Upper lobe of left lung (tissue), 6 donors: Measurements from ENCODE around the gene TRAPPC8. TPM values are rescaled to one million over a fixed set of nuclear protein-coding genes. Genes with fewer than 3 reads are reported as not detected.

Experiments
- ATAC-seq, 2 donors: fragments of 200-7000 bp; cut with Tn5 transposase; one replicate each; pipeline ENCODE4 v1.9.1; 2022; ENCODE audit warnings: mild to moderate bottlenecking in 2 of 2, moderate library complexity in 2 of 2; ENCODE audit not compliant: low FRiP score in 2 of 2
- DNase-seq, 2 donors: peaks; one replicate each; pipeline ENCODE4 v3.0.0-alpha.2; 2019 to 2020
- H3K27ac ChIP-seq, 4 donors: fragments of 200-600 bp; sonication (generic); one replicate each; pipeline ENCODE4 v1.5.1; 2016 to 2019
- H3K27me3 ChIP-seq, 4 donors: fragments of 200-600 bp; sonication (generic); one replicate each; pipeline ENCODE4 v1.5.1; 2017 to 2019
- H3K36me3 ChIP-seq, 4 donors: fragments of 200-600 bp; sonication (generic); one replicate each; pipeline ENCODE4 v1.5.1; 2016 to 2019
- H3K4me1 ChIP-seq, 4 donors: fragments of 200-600 bp; sonication (generic); one replicate each; pipeline ENCODE4 v1.5.1; 2018 to 2019
- H3K4me3 ChIP-seq, 4 donors: fragments of 200-600 bp; sonication (generic); one replicate each; pipeline ENCODE4 v1.5.1; 2017 to 2019; ENCODE audit warnings: mild to moderate bottlenecking in 2 of 4, moderate library complexity in 1 of 4
- H3K9me3 ChIP-seq, 4 donors: fragments of 200-600 bp; sonication (generic); one replicate each; pipeline ENCODE4 v1.5.1; 2018 to 2019
- EP300 ChIP-seq, 4 donors: sonication (generic); formaldehyde crosslinking; IDR thresholded peaks; one replicate each; pipeline ENCODE4 v1.5.1; 2017; ENCODE audit warnings: antibody characterized with exemption in 4 of 4, control low read depth in 2 of 4
- POLR2A ChIP-seq, 4 donors: fragments of 450-650 bp; IDR thresholded peaks; one replicate each; pipeline ENCODE4 v1.5.1; 2016 to 2017; ENCODE audit warnings: antibody characterized with exemption in 4 of 4, mild to moderate bottlenecking in 2 of 4
- POLR2AphosphoS5 ChIP-seq, 2 donors: sonication (generic); formaldehyde crosslinking; IDR thresholded peaks; one replicate each; pipeline ENCODE4 v1.5.1; 2017; ENCODE audit warnings: antibody characterized with exemption in 2 of 2
- WGBS, 2 donors: methylation state at CpG; one replicate each; pipeline ENCODE4 v1.1.5; 2017 to 2018; 5-methylcytosine and 5-hydroxymethylcytosine counted together
- total RNA-seq, 6 donors: library from RNA; depleted of rRNA in 4 of 6; stranded (reverse); fragments of >200 nt in 4 of 6; gene quantifications; one replicate each; pipeline versions ENCODE4 v1.1.0 to v1.2.1, GENCODE V29; 2016 to 2021
- TF ChIP-seq, protein P1 (sequence below), 6 experiments: fragments of 450-650 bp in 4 of 6; fragments of 200-600 bp in 2 of 6; sonication (generic) in 2 of 6; IDR thresholded peaks; one replicate each; pipeline ENCODE4 v1.5.1; 2016 to 2019; ENCODE audit warnings: antibody characterized with exemption in 6 of 6
- donor health status: DM: no; HTN: no; CAD: no; lungs with moderate emphysema.
- donor health status: DM: no; HTN: yes; CAD: no; lungs with severe emphysema.

TRAPPC8 gene
- total RNA-seq, 6 donors from 2014 or later, result 14.1 to 56.4 (median 40.2) TPM

GRCh38 chr18:31840499-31840898 lies 102.4 kb downstream of the TRAPPC8 start:
- Histone ChIP-seq H3K27me3 (no peaks in the 10 kb centered on the region), H3K36me3 (peaks cover 18 to 80% (median 29%) of the 10 kb centered on the region in 4 donors), H3K4me3 (no peak overlapping the region), H3K27ac (no peak overlapping the region), H3K9me3 (no peaks in the 10 kb centered on the region), H3K4me1 (no peaks in the 10 kb centered on the region)
- ATAC-seq (no peak), DNase-seq (no peak)
- WGBS, 2 donors, result 78% methylated on average over 2 of the region's 2 CpGs
- TF ChIP-seq, protein P1, sequence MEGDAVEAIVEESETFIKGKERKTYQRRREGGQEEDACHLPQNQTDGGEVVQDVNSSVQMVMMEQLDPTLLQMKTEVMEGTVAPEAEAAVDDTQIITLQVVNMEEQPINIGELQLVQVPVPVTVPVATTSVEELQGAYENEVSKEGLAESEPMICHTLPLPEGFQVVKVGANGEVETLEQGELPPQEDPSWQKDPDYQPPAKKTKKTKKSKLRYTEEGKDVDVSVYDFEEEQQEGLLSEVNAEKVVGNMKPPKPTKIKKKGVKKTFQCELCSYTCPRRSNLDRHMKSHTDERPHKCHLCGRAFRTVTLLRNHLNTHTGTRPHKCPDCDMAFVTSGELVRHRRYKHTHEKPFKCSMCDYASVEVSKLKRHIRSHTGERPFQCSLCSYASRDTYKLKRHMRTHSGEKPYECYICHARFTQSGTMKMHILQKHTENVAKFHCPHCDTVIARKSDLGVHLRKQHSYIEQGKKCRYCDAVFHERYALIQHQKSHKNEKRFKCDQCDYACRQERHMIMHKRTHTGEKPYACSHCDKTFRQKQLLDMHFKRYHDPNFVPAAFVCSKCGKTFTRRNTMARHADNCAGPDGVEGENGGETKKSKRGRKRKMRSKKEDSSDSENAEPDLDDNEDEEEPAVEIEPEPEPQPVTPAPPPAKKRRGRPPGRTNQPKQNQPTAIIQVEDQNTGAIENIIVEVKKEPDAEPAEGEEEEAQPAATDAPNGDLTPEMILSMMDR (IDR thresholded peaks at IDR 0.05), result no peak
- no peak for TF ChIP-seq POLR2AphosphoS5 (IDR thresholded peaks at IDR 0.05)
- no peak for TF ChIP-seq POLR2A (IDR thresholded peaks at IDR 0.05)
- TF ChIP-seq EP300 (IDR thresholded peaks at IDR 0.05), result no peak

DNA sequence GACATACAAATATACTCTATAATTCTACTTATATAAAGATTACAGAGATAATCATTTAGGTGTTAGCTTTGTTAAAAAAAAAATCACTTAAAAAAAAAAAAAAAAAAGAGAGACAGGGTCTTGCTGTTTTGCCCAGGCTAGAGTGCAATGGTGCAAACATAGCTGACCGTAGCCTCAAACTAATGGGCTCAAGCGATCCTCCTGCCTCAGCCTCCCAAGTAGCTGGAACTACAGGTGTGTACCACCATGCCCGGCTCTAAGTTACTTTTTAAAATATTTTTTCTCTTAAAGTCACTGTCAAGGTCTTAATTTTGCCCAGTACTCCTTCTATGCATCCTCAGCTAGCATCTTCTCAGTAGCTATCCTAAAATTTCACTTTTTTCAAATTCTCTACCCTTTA lies 105.0 kb downstream of the TRAPPC8 start:
- ATAC-seq (no peak), DNase-seq (no peak)
- no peak overlapping the region for H3K27ac ChIP-seq
- H3K9me3 ChIP-seq, result no peaks in the 10 kb centered on the region
- peaks cover 18 to 72% (median 29%) of the 10 kb centered on the region in 4 donors for H3K36me3 ChIP-seq
- H3K27me3 ChIP-seq, result no peaks in the 10 kb centered on the region
- TF ChIP-seq POLR2AphosphoS5 (IDR thresholded peaks at IDR 0.05), result no peak
- TF ChIP-seq, protein P1 (IDR thresholded peaks at IDR 0.05), result no peak
- no peak for TF ChIP-seq EP300 (IDR thresholded peaks at IDR 0.05)
- H3K4me3 ChIP-seq, result no peak overlapping the region
- 94 to 99% methylated on average over 3 of the region's 3 CpGs for WGBS, 2 donors
- no peaks in the 10 kb centered on the region for H3K4me1 ChIP-seq

DNA sequence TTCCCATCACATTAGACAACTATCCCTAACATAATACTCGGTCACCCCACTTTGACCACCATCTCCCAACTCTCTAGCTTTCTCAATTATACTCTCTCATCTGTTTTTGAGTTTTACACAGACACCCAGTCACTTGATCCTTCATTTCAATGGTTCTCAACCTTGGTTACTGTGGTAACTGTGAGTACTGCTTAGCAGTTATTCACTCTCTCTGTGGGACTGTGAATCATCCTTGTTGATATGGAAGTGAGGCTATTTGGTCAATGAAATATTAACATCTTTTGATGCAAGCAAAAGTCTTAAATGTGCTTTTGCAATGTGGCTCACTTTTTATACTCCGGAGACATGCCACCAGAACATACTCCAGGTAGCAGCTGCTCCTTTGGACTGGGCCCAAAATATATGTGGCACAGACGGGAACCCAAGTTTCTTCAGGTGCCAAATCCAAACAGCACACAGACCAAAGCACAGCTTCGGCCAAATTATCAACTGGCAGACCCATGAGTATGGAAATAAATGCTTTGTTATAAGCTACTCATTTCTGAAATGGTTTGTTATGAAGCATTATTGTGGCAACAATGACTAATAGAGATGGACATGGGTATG lies 107.3 kb downstream of the TRAPPC8 start:
- 88 to 90% methylated on average over 4 of the region's 4 CpGs for WGBS, 2 donors
- TF ChIP-seq, protein P1 (IDR thresholded peaks at IDR 0.05), result no peak
- no peak for DNase-seq
- H3K27me3 ChIP-seq, result no peaks in the 10 kb centered on the region
- no peaks in the 10 kb centered on the region for H3K9me3 ChIP-seq
- no peak overlapping the region for H3K27ac ChIP-seq
- no peak for ATAC-seq
- no peaks in the 10 kb centered on the region for H3K4me1 ChIP-seq
- no peak overlapping the region for H3K4me3 ChIP-seq
- H3K36me3 ChIP-seq, result peaks cover 18 to 73% (median 36%) of the 10 kb centered on the region in 4 donors

DNA sequence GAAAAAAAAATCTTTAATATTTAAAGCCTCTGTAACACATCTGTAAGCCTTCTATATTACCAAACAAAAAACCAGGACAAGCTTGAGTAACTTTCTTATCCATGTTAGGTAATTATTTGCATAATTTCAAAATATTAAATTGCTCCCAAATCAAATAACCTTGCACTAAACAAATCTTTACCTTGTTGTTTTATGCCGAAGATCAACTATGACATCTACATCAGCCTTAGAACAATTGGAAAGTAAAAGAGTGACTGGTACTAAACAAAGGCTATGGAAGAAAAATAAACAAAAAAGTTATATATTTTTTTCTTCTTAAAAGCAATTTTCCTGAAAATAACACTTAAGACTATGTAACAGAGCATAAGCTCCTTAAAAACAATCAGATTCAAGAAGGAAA lies 111.0 kb downstream of the TRAPPC8 start:
- Histone ChIP-seq H3K27me3 (no peaks in the 10 kb centered on the region), H3K27ac (no peak overlapping the region), H3K9me3 (no peaks in the 10 kb centered on the region), H3K4me1 (no peaks in the 10 kb centered on the region), H3K36me3 (peaks cover 3 to 53% (median 28%) of the 10 kb centered on the region in 4 donors), H3K4me3 (no peak overlapping the region)
- 68 to 71% methylated on average over 1 of the region's 1 CpG for WGBS, 2 donors
- DNase-seq, result no peak
- ATAC-seq, result no peak
- TF ChIP-seq POLR2A (IDR thresholded peaks at IDR 0.05), result no peak
- TF ChIP-seq, protein P1 (IDR thresholded peaks at IDR 0.05), result no peak
- no peak for TF ChIP-seq EP300 (IDR thresholded peaks at IDR 0.05)
- no peak for TF ChIP-seq POLR2AphosphoS5 (IDR thresholded peaks at IDR 0.05)

- peaks cover 0 to 43% (median 18%) of the 10 kb centered on the region in 4 donors for H3K36me3 ChIP-seq
- no peak overlapping the region for H3K4me3 ChIP-seq
- H3K9me3 ChIP-seq, result no peaks in the 10 kb centered on the region
- TF ChIP-seq EP300 (IDR thresholded peaks at IDR 0.05) (no peak), POLR2A (IDR thresholded peaks at IDR 0.05) (no peak), POLR2AphosphoS5 (IDR thresholded peaks at IDR 0.05) (no peak)
- TF ChIP-seq, protein P1 (IDR thresholded peaks at IDR 0.05), result no peak
- no peak for ATAC-seq
- 90 to 95% methylated on average over 3 of the region's 3 CpGs for WGBS, 2 donors
- H3K27ac ChIP-seq, result no peak overlapping the region
- H3K4me1 ChIP-seq, result no peaks in the 10 kb centered on the region
- no peak for DNase-seq
- no peaks in the 10 kb centered on the region for H3K27me3 ChIP-seq
These were observed 112.2 kb downstream of the TRAPPC8 start for GRCh38 chr18:31830686-31831085.
